Endometrium (tissue), 2 donors: ENCODE data around the gene SUPT4H1.
"Not testable (repeated sequence)": the region's sequence is repeated elsewhere in the genome, so short reads cannot be mapped to it uniquely, and the experiment has no call there.

Experiments used
- FAIRE-seq: peaks from 2 replicates; lab custom pipeline; 2012; peaks lifted over from hg19 to GRCh38; lab: Jason Lieb, UNC
- donor health status: control.
- donor health status: control.

SUPT4H1 gene

GRCh38 chr17:58351831-58352595 lies at the start of gene SUPT4H1:
TSS of gene SUPT4H1 (minus strand) at chr17:58352201. CDS start at chr17:58352135, 66 bp downstream.
- FAIRE-seq = no peak

- FAIRE-seq = no peak
These were observed 49.3 kb upstream of the SUPT4H1 start for GRCh38 chr17:58401287-58401686.

GRCh38 chr17:58400826-58401225 lies 48.8 kb upstream of the SUPT4H1 start:
- no peak for FAIRE-seq

- no peak for FAIRE-seq
These were observed 48.0 kb upstream of the SUPT4H1 start for GRCh38 chr17:58399974-58400373.

- FAIRE-seq = no peak
These were observed 46.7 kb upstream of the SUPT4H1 start for GRCh38 chr17:58398574-58399266.

GRCh38 chr17:58397421-58397820 lies 45.4 kb upstream of the SUPT4H1 start:
- FAIRE-seq = not testable (repeated sequence)

GRCh38 chr17:58396173-58396572 lies 44.2 kb upstream of the SUPT4H1 start:
- no peak for FAIRE-seq

GRCh38 chr17:58394534-58395223 lies 42.7 kb upstream of the SUPT4H1 start:
- FAIRE-seq = no peak

GRCh38 chr17:58391302-58391984 lies 39.4 kb upstream of the SUPT4H1 start:
- FAIRE-seq = no peak

- FAIRE-seq = no peak
These were observed 38.9 kb upstream of the SUPT4H1 start for GRCh38 chr17:58390884-58391283.

- FAIRE-seq = no peak
These were observed 36.5 kb upstream of the SUPT4H1 start for GRCh38 chr17:58388302-58389190.

GRCh38 chr17:58387834-58388233 lies 35.8 kb upstream of the SUPT4H1 start:
- no peak for FAIRE-seq

GRCh38 chr17:58386708-58387107 lies 34.7 kb upstream of the SUPT4H1 start:
- FAIRE-seq = no peak

GRCh38 chr17:58385359-58385899 lies 33.4 kb upstream of the SUPT4H1 start:
- no peak for FAIRE-seq

GRCh38 chr17:58384897-58385296 lies 32.9 kb upstream of the SUPT4H1 start:
- FAIRE-seq = no peak

GRCh38 chr17:58383892-58384462 lies 32.0 kb upstream of the SUPT4H1 start:
- no peak for FAIRE-seq

GRCh38 chr17:58382872-58383242 lies 30.9 kb upstream of the SUPT4H1 start:
- no peak for FAIRE-seq

- FAIRE-seq = no peak
These were observed 30.3 kb upstream of the SUPT4H1 start for GRCh38 chr17:58382108-58382871.

- FAIRE-seq = no peak
These were observed 29.4 kb upstream of the SUPT4H1 start for GRCh38 chr17:58381124-58382035.
